ENCODE measurements around the gene SDK1. TPM values are rescaled to one million over a fixed set of nuclear protein-coding genes. Genes with fewer than 3 reads are reported as not detected.

SDK1 gene
- total and polyA plus RNA-seq, 7 experiments from 2014 or later, result 0.07 to 2.5 (median 0.54) TPM

- Histone ChIP-seq H3K27ac (ENCODE audit: low read depth, low read length) (no peak overlapping the region), H3K4me1 (ENCODE audit: control insufficient read depth in 2 of 2, insufficient read depth in 2 of 2, low read length in 2 of 2) (no peaks in the 10 kb centered on the region), H3K4me3 (ENCODE audit: low read length) (no peak overlapping the region), H3K27me3 (ENCODE audit: control insufficient read depth in 2 of 2, insufficient read depth in 2 of 2, low read length in 2 of 2) (no peaks in the 10 kb centered on the region), H3K9me3 (ENCODE audit: control insufficient read depth in 2 of 3, low read length in 3 of 3) (no peaks in the 10 kb centered on the region), H3K36me3 (ENCODE audit: control insufficient read depth in 2 of 3, insufficient read depth in 3 of 3, low read length in 3 of 3) (no peaks in the 10 kb centered on the region)
- CTCF ChIA-PET, result no interaction called here
- no peak overlapping the region for H3K4me3 Mint-ChIP-seq
- intact Hi-C loops (cut with micrococcal nuclease), result no loop called here
- DNase-seq, result no peak
- H3K36me3 Mint-ChIP-seq, result no peaks in the 10 kb centered on the region
- ATAC-seq, result no peak
- H3K9me3 Mint-ChIP-seq, result peaks cover 0 to 7% (median 2%) of the 10 kb centered on the region in 11 donors
- H3K4me1 Mint-ChIP-seq, result no peaks in the 10 kb centered on the region
- POLR2A ChIA-PET, result no interaction called here
- no peak overlapping the region for H3K27ac Mint-ChIP-seq
- peaks cover 0 to 17% (median 5%) of the 10 kb centered on the region in 5 donors for H3K27me3 Mint-ChIP-seq
Observed at GRCh38 chr7:4286351-4286750, 985.3 kb downstream of the SDK1 start.

- intact Hi-C loops (cut with micrococcal nuclease), result no loop called here
- Histone ChIP-seq H3K9me3 (ENCODE audit: control insufficient read depth in 2 of 3, low read length in 3 of 3) (peaks cover 0 to 4% (median 0%) of the 10 kb centered on the region in 3 experiments), H3K27ac (ENCODE audit: low read depth, low read length) (no peak overlapping the region), H3K36me3 (ENCODE audit: control insufficient read depth in 2 of 3, insufficient read depth in 3 of 3, low read length in 3 of 3) (no peaks in the 10 kb centered on the region), H3K4me3 (ENCODE audit: low read length) (no peak overlapping the region), H3K4me1 (ENCODE audit: control insufficient read depth in 2 of 2, insufficient read depth in 2 of 2, low read length in 2 of 2) (no peaks in the 10 kb centered on the region), H3K27me3 (ENCODE audit: control insufficient read depth in 2 of 2, insufficient read depth in 2 of 2, low read length in 2 of 2) (no peaks in the 10 kb centered on the region)
- ATAC-seq, result no peak
- H3K4me3 Mint-ChIP-seq, result no peak overlapping the region
- no peaks in the 10 kb centered on the region for H3K4me1 Mint-ChIP-seq
- ChIA-PET CTCF (no interaction called here), POLR2A (no interaction called here)
- peaks cover 0 to 5% (median 0%) of the 10 kb centered on the region in 5 donors for H3K36me3 Mint-ChIP-seq
- H3K9me3 Mint-ChIP-seq, result peaks cover 0 to 31% (median 7%) of the 10 kb centered on the region in 11 donors
- peaks cover 0 to 34% (median 19%) of the 10 kb centered on the region in 5 donors for H3K27me3 Mint-ChIP-seq
- DNase-seq, result no peak
- H3K27ac Mint-ChIP-seq, result no peak overlapping the region
Observed at GRCh38 chr7:4288791-4289394, 987.8 kb downstream of the SDK1 start.

GRCh38 chr7:4297165-4297917 lies 996.3 kb downstream of the SDK1 start:
- H3K9me3 Mint-ChIP-seq, result peaks cover 3 to 35% (median 17%) of the 10 kb centered on the region in 11 donors
- H3K27ac ChIP-seq (ENCODE audit: low read depth, low read length), result no peak overlapping the region
- DNase-seq, result no peak
- peaks cover 0 to 11% (median 0%) of the 10 kb centered on the region in 3 experiments for H3K9me3 ChIP-seq (ENCODE audit: control insufficient read depth in 2 of 3, low read length in 3 of 3)
- H3K36me3 Mint-ChIP-seq, result peaks cover 0 to 9% (median 0%) of the 10 kb centered on the region in 5 donors
- no peaks in the 10 kb centered on the region for H3K36me3 ChIP-seq (ENCODE audit: control insufficient read depth in 2 of 3, insufficient read depth in 3 of 3, low read length in 3 of 3)
- no peaks in the 10 kb centered on the region for H3K4me1 ChIP-seq (ENCODE audit: control insufficient read depth in 2 of 2, insufficient read depth in 2 of 2, low read length in 2 of 2)
- no peaks in the 10 kb centered on the region for H3K4me1 Mint-ChIP-seq
- no peak overlapping the region for H3K27ac Mint-ChIP-seq
- H3K27me3 Mint-ChIP-seq, result peaks cover 0 to 26% (median 18%) of the 10 kb centered on the region in 5 donors
- ChIA-PET POLR2A (no interaction called here), CTCF (no interaction called here)
- intact Hi-C loops (cut with micrococcal nuclease), result no loop called here
- no peak overlapping the region for H3K4me3 ChIP-seq (ENCODE audit: low read length)
- H3K27me3 ChIP-seq (ENCODE audit: control insufficient read depth in 2 of 2, insufficient read depth in 2 of 2, low read length in 2 of 2), result no peaks in the 10 kb centered on the region
- H3K4me3 Mint-ChIP-seq, result no peak overlapping the region
- no peak for ATAC-seq

- no peak overlapping the region for H3K4me3 ChIP-seq (ENCODE audit: low read length)
- peaks cover 0 to 21% (median 14%) of the 10 kb centered on the region in 5 donors for H3K27me3 Mint-ChIP-seq
- ATAC-seq (no peak), DNase-seq (no peak)
- CTCF ChIA-PET, result no interaction called here
- no peak overlapping the region for H3K27ac Mint-ChIP-seq
- H3K36me3 Mint-ChIP-seq, result peaks cover 0 to 9% (median 0%) of the 10 kb centered on the region in 5 donors
- H3K4me3 Mint-ChIP-seq, result no peak overlapping the region
- no peak overlapping the region for H3K27ac ChIP-seq (ENCODE audit: low read depth, low read length)
- no peaks in the 10 kb centered on the region for H3K4me1 Mint-ChIP-seq
- POLR2A ChIA-PET, result no interaction called here
- intact Hi-C loops (cut with micrococcal nuclease), result no loop called here
- H3K4me1 ChIP-seq (ENCODE audit: control insufficient read depth in 2 of 2, insufficient read depth in 2 of 2, low read length in 2 of 2), result no peaks in the 10 kb centered on the region
- H3K36me3 ChIP-seq (ENCODE audit: control insufficient read depth in 2 of 3, insufficient read depth in 3 of 3, low read length in 3 of 3), result no peaks in the 10 kb centered on the region
- H3K27me3 ChIP-seq (ENCODE audit: control insufficient read depth in 2 of 2, insufficient read depth in 2 of 2, low read length in 2 of 2), result no peaks in the 10 kb centered on the region
- H3K9me3 Mint-ChIP-seq, result peaks cover 3 to 30% (median 17%) of the 10 kb centered on the region in 11 donors
- H3K9me3 ChIP-seq (ENCODE audit: control insufficient read depth in 2 of 3, low read length in 3 of 3), result peaks cover 0 to 11% (median 0%) of the 10 kb centered on the region in 3 experiments
Observed at GRCh38 chr7:4297918-4298219, 996.8 kb downstream of the SDK1 start.

- intact Hi-C loops (cut with micrococcal nuclease), result no loop called here
- no peaks in the 10 kb centered on the region for H3K4me1 Mint-ChIP-seq
- no peak for DNase-seq
Observed at GRCh38 chr7:4299431-4299830, 998.4 kb downstream of the SDK1 start.

GRCh38 chr7:4302203-4302905 lies 1001.3 kb downstream of the SDK1 start:
- intact Hi-C loops (cut with micrococcal nuclease), result no loop called here
- ATAC-seq, result no peak
- DNase-seq, result no peak
- H3K27ac ChIP-seq (ENCODE audit: low read depth, low read length), result no peak overlapping the region
- no peaks in the 10 kb centered on the region for H3K36me3 Mint-ChIP-seq
- no peaks in the 10 kb centered on the region for H3K9me3 ChIP-seq (ENCODE audit: control insufficient read depth in 2 of 3, low read length in 3 of 3)
- CTCF ChIA-PET, result no interaction called here
- no peaks in the 10 kb centered on the region for H3K4me1 ChIP-seq (ENCODE audit: control insufficient read depth in 2 of 2, insufficient read depth in 2 of 2, low read length in 2 of 2)
- no peaks in the 10 kb centered on the region for H3K36me3 ChIP-seq (ENCODE audit: control insufficient read depth in 2 of 3, insufficient read depth in 3 of 3, low read length in 3 of 3)
- H3K4me3 ChIP-seq (ENCODE audit: low read length), result no peak overlapping the region
- H3K27ac Mint-ChIP-seq, result no peak overlapping the region
- no peaks in the 10 kb centered on the region for H3K4me1 Mint-ChIP-seq
- POLR2A ChIA-PET, result no interaction called here
- H3K9me3 Mint-ChIP-seq, result peaks cover 0 to 6% (median 0%) of the 10 kb centered on the region in 11 donors
- peaks cover 0 to 9% (median 7%) of the 10 kb centered on the region in 5 donors for H3K27me3 Mint-ChIP-seq
- H3K27me3 ChIP-seq (ENCODE audit: control insufficient read depth in 2 of 2, insufficient read depth in 2 of 2, low read length in 2 of 2), result no peaks in the 10 kb centered on the region
- no peak overlapping the region for H3K4me3 Mint-ChIP-seq

More at GRCh38 chr7:4299431-4299830, 998.4 kb downstream of the SDK1 start:
- Histone ChIP-seq H3K27ac (ENCODE audit: low read depth, low read length) (no peak overlapping the region), H3K4me3 (ENCODE audit: low read length) (no peak overlapping the region), H3K9me3 (ENCODE audit: control insufficient read depth in 2 of 3, low read length in 3 of 3) (peaks cover 0 to 2% (median 0%) of the 10 kb centered on the region in 3 experiments), H3K36me3 (ENCODE audit: control insufficient read depth in 2 of 3, insufficient read depth in 3 of 3, low read length in 3 of 3) (no peaks in the 10 kb centered on the region), H3K27me3 (ENCODE audit: control insufficient read depth in 2 of 2, insufficient read depth in 2 of 2, low read length in 2 of 2) (no peaks in the 10 kb centered on the region), H3K4me1 (ENCODE audit: control insufficient read depth in 2 of 2, insufficient read depth in 2 of 2, low read length in 2 of 2) (no peaks in the 10 kb centered on the region)
- Mint-ChIP-seq H3K36me3 (peaks cover 0 to 3% (median 0%) of the 10 kb centered on the region in 5 donors), H3K4me3 (no peak overlapping the region), H3K27me3 (peaks cover 0 to 17% (median 13%) of the 10 kb centered on the region in 5 donors), H3K9me3 (peaks cover 0 to 19% (median 11%) of the 10 kb centered on the region in 11 donors), H3K27ac (no peak overlapping the region)
- no peak for ATAC-seq
- ChIA-PET CTCF (no interaction called here), POLR2A (no interaction called here)

Measured in naive thymus-derived CD4-positive, alpha-beta T cell (primary cell).